ENCODE data around the gene GTPBP6.

GRCh38 chrX:329291-329910, 10.8 kb upstream of the GTPBP6 start:
- TF ChIP-seq CTCF (IDR thresholded peaks at IDR 0.05) (no peak), POLR2AphosphoS5 (IDR thresholded peaks at IDR 0.05) (no peak)
